T-helper 2 cell treated with Interferon-gamma antibody and Interleukin-4, amounts not matched to agents 100 ng/mL and 5 ng/mL, for 36 hours (primary cell): ENCODE results near the gene ZNF124. TPM values are rescaled to one million over a fixed set of nuclear protein-coding genes. Genes with fewer than 3 reads are reported as not detected.
"Not testable (repeated sequence)": the region's sequence is repeated elsewhere in the genome, so short reads cannot be mapped to it uniquely, and the experiment has no call there.

Source experiments
- intact Hi-C: fragments of 100-400 bp; cut with micrococcal nuclease; formaldehyde crosslinking; loops from one replicate; pipeline ENCODE4 v1.15.1; 2023
- total RNA-seq: library from RNA; stranded (reverse); gene quantifications from 2 replicates; pipeline ENCODE4 v1.2.3, GENCODE V29; 2022

ZNF124 gene
- 18.8 and 20.4 TPM in 2 replicates for total RNA-seq

- intact Hi-C loops: loop anchor here (2.0 kb wide), 2 partner anchors 39 to 41 kb away; no protein-coding TSS in a partner anchor
Observed at GRCh38 chr1:247171875-247172563, at the start of gene ZNF124. TSS of gene ZNF124 (minus strand) at chr1:247172020. CDS start at chr1:247171877, 143 bp downstream.

GRCh38 chr1:247220280-247220679 is 48.5 kb upstream of the ZNF124 start:
- intact Hi-C loops: not testable (repeated sequence)

GRCh38 chr1:247218121-247218651 is 46.4 kb upstream of the ZNF124 start:
- intact Hi-C loops: loop anchor here (10.0 kb wide), 1 partner anchor 187 kb away; no protein-coding TSS in a partner anchor

GRCh38 chr1:247216261-247216660 is 44.4 kb upstream of the ZNF124 start:
- intact Hi-C loops: loop anchor here (10.0 kb wide), 1 partner anchor 189 kb away; no protein-coding TSS in a partner anchor

GRCh38 chr1:247212627-247213617 is 41.1 kb upstream of the ZNF124 start:
- intact Hi-C loops: loop anchor here (5.0 to 10.0 kb wide), 2 partner anchors 136 to 192 kb away; partner anchors contain the start of gene ZNF670

- intact Hi-C loops: loop anchor here (5.0 to 10.0 kb wide), 2 partner anchors 135 to 193 kb away; partner anchors contain the start of gene ZNF670
Observed at GRCh38 chr1:247212012-247212411, 40.2 kb upstream of the ZNF124 start.

GRCh38 chr1:247211339-247211738 is 39.5 kb upstream of the ZNF124 start:
- intact Hi-C loops: loop anchor here (2.0 to 10.0 kb wide), 4 partner anchors 39 to 193 kb away; partner anchors contain the start of genes ZNF124 and ZNF670

GRCh38 chr1:247210376-247211117 is 38.7 kb upstream of the ZNF124 start:
- intact Hi-C loops: loop anchor here (1.0 to 10.0 kb wide), 7 partner anchors 38 to 278 kb away; partner anchors contain the start of genes ZNF124, ZNF496, ZNF669 and ZNF670

- intact Hi-C loops: loop anchor here (1.0 to 10.0 kb wide), 7 partner anchors 37 to 278 kb away; partner anchors contain the start of genes ZNF124, ZNF496, ZNF669 and ZNF670
Observed at GRCh38 chr1:247210062-247210375, 38.2 kb upstream of the ZNF124 start.

GRCh38 chr1:247209396-247209795 is 37.6 kb upstream of the ZNF124 start:
- intact Hi-C loops: no loop called here

GRCh38 chr1:247204177-247204647 is 32.4 kb upstream of the ZNF124 start:
- intact Hi-C loops: no loop called here

- intact Hi-C loops: no loop called here
Observed at GRCh38 chr1:247198781-247199180, 27.0 kb upstream of the ZNF124 start.

- intact Hi-C loops: no loop called here
Observed at GRCh38 chr1:247193958-247194357, 22.1 kb upstream of the ZNF124 start.

- intact Hi-C loops: no loop called here
Observed at GRCh38 chr1:247189981-247190798, 18.4 kb upstream of the ZNF124 start.

GRCh38 chr1:247185667-247186066 is 13.8 kb upstream of the ZNF124 start:
- intact Hi-C loops: no loop called here

GRCh38 chr1:247184254-247184653 is 12.4 kb upstream of the ZNF124 start:
- intact Hi-C loops: no loop called here

- intact Hi-C loops: no loop called here
Observed at GRCh38 chr1:247182994-247183393, 11.2 kb upstream of the ZNF124 start.

GRCh38 chr1:247180581-247180980 is 8.8 kb upstream of the ZNF124 start:
- intact Hi-C loops: no loop called here

- intact Hi-C loops: no loop called here
Observed at GRCh38 chr1:247177755-247178154, 5.9 kb upstream of the ZNF124 start.

- intact Hi-C loops: no loop called here
Observed at GRCh38 chr1:247175458-247175857, 3.6 kb upstream of the ZNF124 start.
